Mammary epithelial cell (primary cell): ENCODE measurements around the gene PPFIA2.

Experiments
- EZH2 ChIP-seq: IDR thresholded peaks from 2 replicates; pipeline ENCODE4 v1.6.1; 2012; ENCODE audit warnings: low read length, inconsistent platforms, borderline replicate concordance
- TF ChIP-seq, protein P1 (sequence below), 2 donors: IDR thresholded peaks in 1 of 2; conservative IDR thresholded peaks in 1 of 2; 2 replicates each; pipeline ENCODE4 v1.5.1; 2011 to 2012; ENCODE audit warnings: inconsistent platforms in 2 of 2, low read length in 2 of 2, mild to moderate bottlenecking in 2 of 2, control low read depth in 1 of 2, low read depth in 1 of 2; ENCODE audit not compliant: insufficient read depth in 1 of 2; ENCODE audit errors: extremely low read depth in 1 of 2

GRCh38 chr12:81400024-81400423, 359.1 kb downstream of the PPFIA2 start:
- TF ChIP-seq, protein P1, sequence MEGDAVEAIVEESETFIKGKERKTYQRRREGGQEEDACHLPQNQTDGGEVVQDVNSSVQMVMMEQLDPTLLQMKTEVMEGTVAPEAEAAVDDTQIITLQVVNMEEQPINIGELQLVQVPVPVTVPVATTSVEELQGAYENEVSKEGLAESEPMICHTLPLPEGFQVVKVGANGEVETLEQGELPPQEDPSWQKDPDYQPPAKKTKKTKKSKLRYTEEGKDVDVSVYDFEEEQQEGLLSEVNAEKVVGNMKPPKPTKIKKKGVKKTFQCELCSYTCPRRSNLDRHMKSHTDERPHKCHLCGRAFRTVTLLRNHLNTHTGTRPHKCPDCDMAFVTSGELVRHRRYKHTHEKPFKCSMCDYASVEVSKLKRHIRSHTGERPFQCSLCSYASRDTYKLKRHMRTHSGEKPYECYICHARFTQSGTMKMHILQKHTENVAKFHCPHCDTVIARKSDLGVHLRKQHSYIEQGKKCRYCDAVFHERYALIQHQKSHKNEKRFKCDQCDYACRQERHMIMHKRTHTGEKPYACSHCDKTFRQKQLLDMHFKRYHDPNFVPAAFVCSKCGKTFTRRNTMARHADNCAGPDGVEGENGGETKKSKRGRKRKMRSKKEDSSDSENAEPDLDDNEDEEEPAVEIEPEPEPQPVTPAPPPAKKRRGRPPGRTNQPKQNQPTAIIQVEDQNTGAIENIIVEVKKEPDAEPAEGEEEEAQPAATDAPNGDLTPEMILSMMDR (conservative IDR thresholded peaks at IDR 0.05 in 1 of 2, IDR thresholded peaks at IDR 0.05 in 1 of 2; ENCODE audit: extremely low read depth in 1 of 2, insufficient read depth in 1 of 2, low read depth in 1 of 2, low read length in 2 of 2) = no peak
- no peak for TF ChIP-seq EZH2
